MM.1S (cell line): ENCODE measurements around the gene FBF1.
A peak's percentile ranks its signal among the peaks of the same experiment; 100 is the strongest.
"Not testable (repeated sequence)": the region's sequence is repeated elsewhere in the genome, so short reads cannot be mapped to it uniquely, and the experiment has no call there.

Experiments
- DNase-seq: peaks from one replicate; pipeline ENCODE4 v3.0.0-alpha.2; 2015
- H2AFZ ChIP-seq: fragments of 300-600 bp; sonication (generic); 2 replicates; pipeline ENCODE4 v1.6.0; 2016; ENCODE audit warnings: antibody characterized with exemption, low read length
- H3F3A ChIP-seq: fragments of 300-600 bp; sonication (generic); 2 replicates; pipeline ENCODE4 v1.6.1; 2016; ENCODE audit warnings: mild to moderate bottlenecking, antibody characterized with exemption, low read length, moderate library complexity, mixed read lengths; ENCODE audit not compliant: insufficient read depth
- H3K27ac ChIP-seq: fragments of 300-600 bp; sonication (generic); 2 replicates; pipeline ENCODE4 v1.5.1; 2016; ENCODE audit warnings: mild to moderate bottlenecking, low read length
- H3K27me3 ChIP-seq: fragments of 300-600 bp; sonication (generic); replicated peaks from 2 replicates; pipeline ENCODE4 v1.6.0; 2016; ENCODE audit warnings: low read length; ENCODE audit not compliant: insufficient read depth
- H3K36me3 ChIP-seq: fragments of 300-600 bp; sonication (generic); replicated peaks from 2 replicates; pipeline ENCODE4 v1.6.1; 2016; ENCODE audit warnings: mild to moderate bottlenecking, low read length, mixed read lengths; ENCODE audit not compliant: insufficient read depth
- H3K4me1 ChIP-seq: fragments of 300-600 bp; sonication (generic); 2 replicates; pipeline ENCODE4 v1.6.1; 2016; ENCODE audit warnings: low read length, mixed read lengths
- H3K4me2 ChIP-seq: fragments of 300-600 bp; sonication (generic); 2 replicates; pipeline ENCODE4 v1.6.0; 2016; ENCODE audit warnings: low read depth, low read length
- H3K4me3 ChIP-seq: fragments of 300-600 bp; sonication (generic); 2 replicates; pipeline ENCODE4 v1.5.1; 2016; ENCODE audit warnings: low read length, mixed read lengths
- H3K79me2 ChIP-seq: fragments of 300-600 bp; sonication (generic); 2 replicates; pipeline ENCODE4 v1.6.1; 2016; ENCODE audit warnings: mixed run types, low read length, mixed read lengths
- H3K9ac ChIP-seq: fragments of 300-600 bp; sonication (generic); 2 replicates; pipeline ENCODE4 v1.6.1; 2016; ENCODE audit warnings: low read length, mixed read lengths
- H3K9me2 ChIP-seq: fragments of 300-600 bp; sonication (generic); replicated peaks from 2 replicates; pipeline ENCODE4 v1.6.1; 2016; ENCODE audit warnings: mild to moderate bottlenecking, low read length, mixed read lengths; ENCODE audit not compliant: insufficient read depth
- H3K9me3 ChIP-seq: fragments of 300-600 bp; sonication (generic); replicated peaks from 2 replicates; pipeline ENCODE4 v1.6.1; 2016; ENCODE audit warnings: mild to moderate bottlenecking, low read length, mixed read lengths; ENCODE audit not compliant: insufficient read depth
- H4K20me1 ChIP-seq: fragments of 300-600 bp; sonication (generic); 2 replicates; pipeline ENCODE4 v1.6.1; 2016; ENCODE audit warnings: mild to moderate bottlenecking, low read length, moderate library complexity, mixed read lengths; ENCODE audit not compliant: insufficient read depth
- CTCF ChIP-seq: fragments of 300-600 bp; sonication (generic); IDR thresholded peaks from 2 replicates; pipeline ENCODE4 v1.5.1; 2016; ENCODE audit warnings: antibody characterized with exemption, low read length, mixed read lengths
- EZH2 ChIP-seq: fragments of 300-600 bp; sonication (generic); optimal IDR thresholded peaks from 2 replicates; pipeline ENCODE3; 2017; ENCODE audit warnings: low read depth, mild to moderate bottlenecking, antibody characterized with exemption, low read length, mixed read lengths
- EZH2phosphoT487 ChIP-seq: fragments of 300-600 bp; sonication (generic); IDR thresholded peaks from 2 replicates; pipeline ENCODE4 v1.6.1; 2018; ENCODE audit warnings: antibody characterized with exemption, low read length

FBF1 gene

GRCh38 chr17:75869282-75870141, 71.3 kb downstream of the FBF1 start:
- DNase-seq, result no peak
- Histone ChIP-seq H3F3A (peaks cover 32% of the 10 kb centered on the region), H3K27ac (no peak overlapping the region), H3K4me1 (peaks cover 29% of the 10 kb centered on the region), H3K4me2 (no peak overlapping the region), H3K79me2 (peaks cover 2% of the 10 kb centered on the region; the same call in 1 of the 2 replicates), H3K9me3 (no peaks in the 10 kb centered on the region), H4K20me1 (no peaks in the 10 kb centered on the region), H3K36me3 (peaks cover 2% of the 10 kb centered on the region; the same call in 1 of the 2 replicates), H2AFZ (no peak overlapping the region), H3K27me3 (no peaks in the 10 kb centered on the region), H3K4me3 (no peak overlapping the region), H3K9ac (no peak overlapping the region), H3K9me2 (no peaks in the 10 kb centered on the region)
- TF ChIP-seq EZH2phosphoT487, result no peak
- TF ChIP-seq EZH2, result no peak
- no peak for TF ChIP-seq CTCF

GRCh38 chr17:75868730-75869281, 72.0 kb downstream of the FBF1 start:
- H3K36me3 ChIP-seq, H3K9me2 ChIP-seq, H3K4me3 ChIP-seq, H2AFZ ChIP-seq, H3K79me2 ChIP-seq, H3K27ac ChIP-seq, DNase-seq, H3K9ac ChIP-seq, H3K9me3 ChIP-seq, H3K4me2 ChIP-seq, H4K20me1 ChIP-seq, H3K27me3 ChIP-seq: not testable (repeated sequence)
- peaks cover 32% of the 10 kb centered on the region for H3F3A ChIP-seq
- H3K4me1 ChIP-seq, result peaks cover 34% of the 10 kb centered on the region

GRCh38 chr17:75865404-75866188, 75.2 kb downstream of the FBF1 start:
- H3K9me2 ChIP-seq, DNase-seq, H3K79me2 ChIP-seq, H3K36me3 ChIP-seq, H3K9me3 ChIP-seq, H4K20me1 ChIP-seq, H3K27me3 ChIP-seq: not testable (repeated sequence)
- Histone ChIP-seq H3K4me1 (peaks cover 25% of the 10 kb centered on the region), H3K4me3 (peak overlapping the region; percentile 31; the same call in 1 of the 2 replicates), H3F3A (peaks cover 19% of the 10 kb centered on the region), H3K4me2 (peak overlapping the region; percentile 90), H3K27ac (peak overlapping the region; percentile 98), H2AFZ (peak overlapping the region; percentile 83), H3K9ac (peak overlapping the region; percentile 78)

GRCh38 chr17:75864887-75865286, 76.0 kb downstream of the FBF1 start:
- H3K4me2 ChIP-seq, result peak overlapping the region; percentile 90
- H3K4me3 ChIP-seq, H3K9me3 ChIP-seq, H3K27me3 ChIP-seq, H4K20me1 ChIP-seq, H3K79me2 ChIP-seq, H3K36me3 ChIP-seq, H3K9me2 ChIP-seq: not testable (repeated sequence)
- H3K4me1 ChIP-seq, result peaks cover 25% of the 10 kb centered on the region
- H3F3A ChIP-seq, result peaks cover 19% of the 10 kb centered on the region
- peak; percentile 81 for DNase-seq
- H3K27ac ChIP-seq, result peak overlapping the region; percentile 98
- H3K9ac ChIP-seq, result peak overlapping the region; percentile 78
- peak overlapping the region; percentile 83 for H2AFZ ChIP-seq
